ENCODE data around the gene TIMP4. TPM values are rescaled to one million over a fixed set of nuclear protein-coding genes. Genes with fewer than 3 reads are reported as not detected.

TIMP4 gene
- total RNA-seq, 6 experiments from 2014 or later: 0.14 to 1.2 (median 0.96) TPM

DNA sequence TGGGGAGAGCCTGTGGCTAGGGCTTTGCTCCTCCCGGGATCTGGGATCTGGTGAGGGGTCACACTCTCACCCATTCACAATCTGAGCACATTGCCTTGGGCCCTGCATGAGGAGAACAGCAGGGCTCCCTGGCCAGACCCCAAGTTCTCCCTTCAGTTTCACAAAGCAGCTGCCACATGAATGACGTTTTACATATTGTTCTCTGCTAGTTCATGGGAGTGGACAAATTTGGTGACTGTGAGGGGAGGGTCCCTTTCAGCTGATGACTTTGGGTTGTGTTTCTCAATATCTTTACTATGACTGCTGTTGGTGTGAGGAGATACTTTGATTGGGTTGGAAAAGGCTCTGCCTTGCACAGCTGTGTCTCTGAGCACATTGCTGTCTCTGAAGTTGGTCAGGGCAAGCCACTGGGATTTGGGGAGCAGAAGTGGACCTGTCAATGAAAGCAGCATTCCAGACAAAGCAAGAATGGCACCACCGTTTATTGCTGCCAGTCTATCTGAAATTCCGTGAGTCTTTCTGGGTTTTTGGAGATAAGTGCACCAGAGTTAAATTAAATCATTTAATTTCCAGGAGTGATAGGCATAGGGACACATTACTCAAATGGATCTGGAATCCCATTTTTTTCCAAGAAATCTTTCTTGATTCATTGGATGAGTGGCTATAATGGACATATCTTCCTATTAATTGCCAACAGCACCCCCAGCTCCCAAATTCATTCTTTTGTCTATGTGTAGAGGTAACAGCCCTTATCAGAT is 10.3 kb downstream of the TIMP4 start:
- Mint-ChIP-seq H3K4me3 (no peak overlapping the region), H3K36me3 (ENCODE audit: low read depth) (no peaks in the 10 kb centered on the region), H3K4me1 (ENCODE audit: low read depth) (peaks cover 6% of the 10 kb centered on the region; the same call in 1 of the 2 replicates), H3K27me3 (ENCODE audit: insufficient read depth) (peaks cover 33% of the 10 kb centered on the region), H3K9me3 (no peaks in the 10 kb centered on the region), H3K27ac (no peak overlapping the region)
- DNase-seq: no peak
- TF ChIP-seq, protein P1, sequence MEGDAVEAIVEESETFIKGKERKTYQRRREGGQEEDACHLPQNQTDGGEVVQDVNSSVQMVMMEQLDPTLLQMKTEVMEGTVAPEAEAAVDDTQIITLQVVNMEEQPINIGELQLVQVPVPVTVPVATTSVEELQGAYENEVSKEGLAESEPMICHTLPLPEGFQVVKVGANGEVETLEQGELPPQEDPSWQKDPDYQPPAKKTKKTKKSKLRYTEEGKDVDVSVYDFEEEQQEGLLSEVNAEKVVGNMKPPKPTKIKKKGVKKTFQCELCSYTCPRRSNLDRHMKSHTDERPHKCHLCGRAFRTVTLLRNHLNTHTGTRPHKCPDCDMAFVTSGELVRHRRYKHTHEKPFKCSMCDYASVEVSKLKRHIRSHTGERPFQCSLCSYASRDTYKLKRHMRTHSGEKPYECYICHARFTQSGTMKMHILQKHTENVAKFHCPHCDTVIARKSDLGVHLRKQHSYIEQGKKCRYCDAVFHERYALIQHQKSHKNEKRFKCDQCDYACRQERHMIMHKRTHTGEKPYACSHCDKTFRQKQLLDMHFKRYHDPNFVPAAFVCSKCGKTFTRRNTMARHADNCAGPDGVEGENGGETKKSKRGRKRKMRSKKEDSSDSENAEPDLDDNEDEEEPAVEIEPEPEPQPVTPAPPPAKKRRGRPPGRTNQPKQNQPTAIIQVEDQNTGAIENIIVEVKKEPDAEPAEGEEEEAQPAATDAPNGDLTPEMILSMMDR (IDR thresholded peaks at IDR 0.05): no peak

DNA sequence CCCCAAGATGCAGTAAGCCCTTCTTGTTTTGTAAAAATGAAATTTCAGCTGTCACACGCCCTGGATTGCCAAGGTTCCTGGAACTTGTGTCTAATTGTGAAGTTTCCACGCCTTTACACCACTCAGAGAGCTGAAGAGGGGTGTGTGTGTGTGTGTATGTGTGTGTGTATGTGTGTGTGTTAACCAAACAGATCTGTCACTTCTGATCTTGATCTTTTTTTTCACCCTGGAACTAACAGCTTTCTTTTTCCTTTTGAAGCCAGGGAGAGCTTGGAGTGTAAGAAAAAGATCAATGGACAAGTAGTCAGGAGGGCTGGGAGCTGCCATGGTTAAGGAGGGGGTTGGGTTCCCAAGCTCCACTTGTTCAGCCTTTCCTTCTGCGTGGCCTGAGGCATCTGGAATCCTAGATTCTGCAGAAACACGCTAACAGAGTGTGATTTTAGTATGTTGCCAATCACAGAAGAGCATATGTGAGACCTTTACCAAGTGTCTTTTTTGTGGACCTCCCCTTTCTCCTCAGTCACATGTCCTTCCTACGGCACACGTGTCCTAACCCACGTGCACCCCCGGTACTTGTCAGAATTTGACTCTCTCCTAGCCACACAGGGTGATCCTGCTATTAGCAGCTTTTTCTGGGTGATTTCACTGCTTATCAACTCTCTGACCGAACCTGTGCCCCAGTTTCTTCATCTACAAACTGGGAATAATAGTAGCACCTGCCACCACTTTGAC is 11.5 kb downstream of the TIMP4 start:
- Mint-ChIP-seq H3K4me3 (no peak overlapping the region), H3K4me1 (ENCODE audit: low read depth) (peaks cover 6% of the 10 kb centered on the region; the same call in 1 of the 2 replicates), H3K27me3 (ENCODE audit: insufficient read depth) (peaks cover 36% of the 10 kb centered on the region), H3K9me3 (no peaks in the 10 kb centered on the region), H3K27ac (no peak overlapping the region), H3K36me3 (ENCODE audit: low read depth) (no peaks in the 10 kb centered on the region)
- DNase-seq: no peak
- TF ChIP-seq, protein P1 (IDR thresholded peaks at IDR 0.05): no peak

- Mint-ChIP-seq H3K4me3 (no peak overlapping the region), H3K4me1 (ENCODE audit: low read depth) (peaks cover 6% of the 10 kb centered on the region; the same call in 1 of the 2 replicates), H3K27me3 (ENCODE audit: insufficient read depth) (peaks cover 28% of the 10 kb centered on the region), H3K36me3 (ENCODE audit: low read depth) (no peaks in the 10 kb centered on the region), H3K27ac (no peak overlapping the region), H3K9me3 (no peaks in the 10 kb centered on the region)
- no peak for DNase-seq
- TF ChIP-seq, protein P1 (IDR thresholded peaks at IDR 0.05): no peak
Observed at GRCh38 chr3:12143949-12144504, 14.7 kb downstream of the TIMP4 start.

GRCh38 chr3:12142476-12142875 is 16.2 kb downstream of the TIMP4 start:
- Mint-ChIP-seq H3K27me3 (ENCODE audit: insufficient read depth) (peaks cover 24% of the 10 kb centered on the region), H3K36me3 (ENCODE audit: low read depth) (no peaks in the 10 kb centered on the region), H3K4me3 (no peak overlapping the region), H3K9me3 (no peaks in the 10 kb centered on the region), H3K27ac (no peak overlapping the region), H3K4me1 (ENCODE audit: low read depth) (peaks cover 6% of the 10 kb centered on the region; the same call in 1 of the 2 replicates)
- TF ChIP-seq, protein P1 (IDR thresholded peaks at IDR 0.05): no peak
- DNase-seq: no peak

- Mint-ChIP-seq H3K27me3 (ENCODE audit: insufficient read depth) (peaks cover 18% of the 10 kb centered on the region), H3K36me3 (ENCODE audit: low read depth) (no peaks in the 10 kb centered on the region), H3K4me1 (ENCODE audit: low read depth) (peaks cover 6% of the 10 kb centered on the region; the same call in 1 of the 2 replicates), H3K9me3 (no peaks in the 10 kb centered on the region), H3K4me3 (no peak overlapping the region), H3K27ac (no peak overlapping the region)
- TF ChIP-seq, protein P1 (IDR thresholded peaks at IDR 0.05): no peak
- DNase-seq: no peak
Observed at GRCh38 chr3:12141350-12141749, 17.4 kb downstream of the TIMP4 start.

Data from HFFc6 (cell line).